Sigmoid colon (tissue), 4 donors: ENCODE data around the gene GPC1.

Experiments used
- CTCF ChIP-seq, 4 experiments: fragments of 450-650 bp in 3 of 4; fragments of 200-600 bp in 1 of 4; IDR thresholded peaks; one replicate each; pipeline ENCODE4 v1.5.1; 2016 to 2019; ENCODE audit warnings: antibody characterized with exemption in 4 of 4, mild to moderate bottlenecking in 3 of 4, moderate library complexity in 2 of 4
- EP300 ChIP-seq, 4 donors: sonication (generic); formaldehyde crosslinking; IDR thresholded peaks; one replicate each; pipeline ENCODE4 v1.6.1; 2017; ENCODE audit warnings: antibody characterized with exemption in 4 of 4
- POLR2A ChIP-seq, 2 donors: fragments of 450-650 bp; IDR thresholded peaks; one replicate each; pipeline ENCODE4 v1.6.1; 2016; ENCODE audit warnings: antibody characterized with exemption in 2 of 2, mild to moderate bottlenecking in 2 of 2, moderate library complexity in 2 of 2
- POLR2AphosphoS5 ChIP-seq, 4 donors: sonication (generic); formaldehyde crosslinking; IDR thresholded peaks; one replicate each; pipeline ENCODE4 v1.6.1; 2017; ENCODE audit warnings: antibody characterized with exemption in 4 of 4

GRCh38 chr2:240428245-240428644 lies 7.2 kb upstream of the GPC1 start:
- no peak for TF ChIP-seq POLR2A (IDR thresholded peaks at IDR 0.05)
- no peak for TF ChIP-seq CTCF (IDR thresholded peaks at IDR 0.05)
- TF ChIP-seq EP300 (IDR thresholded peaks at IDR 0.05) = no peak
- no peak for TF ChIP-seq POLR2AphosphoS5 (IDR thresholded peaks at IDR 0.05)
